ENCODE data around the gene CLEC20A. TPM values are rescaled to one million over a fixed set of nuclear protein-coding genes. Genes with fewer than 3 reads are reported as not detected.

The CLEC20A gene
- polyA plus RNA-seq, 3 donors, result not detected

DNA sequence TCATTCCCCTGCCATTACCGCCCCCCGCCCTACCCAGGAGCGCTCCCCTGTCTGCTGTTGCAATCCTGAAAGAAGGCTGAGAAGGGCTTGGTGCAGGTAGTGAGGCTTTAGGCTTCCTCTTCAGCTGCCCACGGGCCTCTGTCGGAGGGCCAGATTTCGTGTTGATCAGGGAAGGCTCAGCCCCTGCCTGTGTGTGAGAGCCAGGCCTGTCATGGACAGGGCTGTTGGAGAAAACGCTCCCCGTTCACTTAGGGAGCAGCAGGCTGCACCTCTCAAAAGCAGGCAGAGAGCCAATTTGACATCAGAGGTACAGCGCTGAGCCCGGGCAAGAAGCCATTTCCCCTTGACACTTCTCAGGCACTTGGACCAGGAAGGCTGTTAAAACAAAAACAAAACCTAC is 35.1 kb upstream of the CLEC20A start:
- H3K4me3 ChIP-seq (replicated peaks in 1 of 3; ENCODE audit: low read depth in 2 of 3, low read length in 3 of 3), result no peak overlapping the region

DNA sequence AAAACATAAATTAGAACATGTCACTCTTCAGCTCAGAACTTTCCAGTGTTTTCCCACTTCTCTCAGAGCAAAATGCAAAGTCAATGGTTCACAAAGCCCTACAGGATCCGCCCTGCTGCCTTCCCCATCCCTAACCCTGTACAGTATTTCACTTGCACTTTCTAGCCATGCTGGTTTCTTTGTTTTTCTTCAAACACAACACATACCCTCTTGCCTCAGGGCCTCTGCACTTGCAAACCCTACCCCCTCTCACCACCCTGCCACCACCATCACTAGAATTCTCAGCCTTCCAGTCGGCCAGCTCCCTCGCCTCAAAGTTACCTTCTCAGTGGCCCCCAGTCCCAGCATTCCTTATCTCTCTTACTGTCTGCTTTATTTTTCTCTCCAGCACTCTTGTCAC is 33.7 kb upstream of the CLEC20A start:
- Histone ChIP-seq H3K4me2 (replicated peaks; ENCODE audit: extremely low read depth, low read length, poor library complexity, severe bottlenecking) (no peak overlapping the region), H3K27ac (ENCODE audit: low read depth in 1 of 2, low read length in 2 of 2) (no peak overlapping the region), H3K27me3 (ENCODE audit: control insufficient read depth in 2 of 2, insufficient read depth in 2 of 2, low read length in 2 of 2) (no peaks in the 10 kb centered on the region), H3K9me3 (replicated peaks in 1 of 2; ENCODE audit: control insufficient read depth in 1 of 2, insufficient read depth in 1 of 2, low read length in 2 of 2) (no peaks in the 10 kb centered on the region), H4K20me1 (ENCODE audit: insufficient read depth, low read length) (no peaks in the 10 kb centered on the region), H3K4me3 (replicated peaks in 1 of 3; ENCODE audit: low read depth in 2 of 3, low read length in 3 of 3) (no peak overlapping the region), H3K36me3 (replicated peaks in 1 of 2; ENCODE audit: control insufficient read depth in 1 of 2, insufficient read depth in 2 of 2, low read length in 2 of 2) (no peaks in the 10 kb centered on the region), H3K4me1 (ENCODE audit: control insufficient read depth in 1 of 2, insufficient read depth in 2 of 2, low read length in 2 of 2) (peaks cover 0 to 3% of the 10 kb centered on the region in 2 donors), H3K9ac (ENCODE audit: insufficient read depth, low read length, poor library complexity, severe bottlenecking) (no peak overlapping the region), H3K79me2 (ENCODE audit: insufficient read depth, low read length) (no peaks in the 10 kb centered on the region), H2AFZ (ENCODE audit: insufficient read depth, low read depth, low read length, poor library complexity, severe bottlenecking) (no peak overlapping the region)
- DNase-seq, result no peak
- TF ChIP-seq, protein P1, sequence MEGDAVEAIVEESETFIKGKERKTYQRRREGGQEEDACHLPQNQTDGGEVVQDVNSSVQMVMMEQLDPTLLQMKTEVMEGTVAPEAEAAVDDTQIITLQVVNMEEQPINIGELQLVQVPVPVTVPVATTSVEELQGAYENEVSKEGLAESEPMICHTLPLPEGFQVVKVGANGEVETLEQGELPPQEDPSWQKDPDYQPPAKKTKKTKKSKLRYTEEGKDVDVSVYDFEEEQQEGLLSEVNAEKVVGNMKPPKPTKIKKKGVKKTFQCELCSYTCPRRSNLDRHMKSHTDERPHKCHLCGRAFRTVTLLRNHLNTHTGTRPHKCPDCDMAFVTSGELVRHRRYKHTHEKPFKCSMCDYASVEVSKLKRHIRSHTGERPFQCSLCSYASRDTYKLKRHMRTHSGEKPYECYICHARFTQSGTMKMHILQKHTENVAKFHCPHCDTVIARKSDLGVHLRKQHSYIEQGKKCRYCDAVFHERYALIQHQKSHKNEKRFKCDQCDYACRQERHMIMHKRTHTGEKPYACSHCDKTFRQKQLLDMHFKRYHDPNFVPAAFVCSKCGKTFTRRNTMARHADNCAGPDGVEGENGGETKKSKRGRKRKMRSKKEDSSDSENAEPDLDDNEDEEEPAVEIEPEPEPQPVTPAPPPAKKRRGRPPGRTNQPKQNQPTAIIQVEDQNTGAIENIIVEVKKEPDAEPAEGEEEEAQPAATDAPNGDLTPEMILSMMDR (IDR thresholded peaks at IDR 0.05), result no peak
- no peaks in the 10 kb centered on the region for H3K36me3 Mint-ChIP-seq
- WGBS (ENCODE audit: insufficient coverage), result 100% methylated on average over 1 of the region's 3 CpGs
- peaks cover 0 to 2% (median 0%) of the 10 kb centered on the region in 7 donors for H3K9me3 Mint-ChIP-seq
- peaks cover 0 to 1% (median 0%) of the 10 kb centered on the region in 3 donors for H3K27me3 Mint-ChIP-seq (ENCODE audit: low read depth in 3 of 3)
- no peak overlapping the region for H3K27ac Mint-ChIP-seq
- H3K4me1 Mint-ChIP-seq, result peaks cover 8% of the 10 kb centered on the region
- intact Hi-C loops (cut with micrococcal nuclease), result loop anchor here in 1 of 2 donors (5.0 to 10.0 kb wide), 2 partner anchors 472 to 844 kb away; no protein-coding TSS in a partner anchor
- no peak overlapping the region for H3K4me3 Mint-ChIP-seq

More for the DNA sequence above, 35.1 kb upstream of the CLEC20A start:
- no peaks in the 10 kb centered on the region for H4K20me1 ChIP-seq (ENCODE audit: insufficient read depth, low read length)
- H3K9ac ChIP-seq (ENCODE audit: insufficient read depth, low read length, poor library complexity, severe bottlenecking), result peak overlapping the region; percentile 0
- H3K4me3 Mint-ChIP-seq, result peak overlapping the region in 1 of 2 donors; percentile 31
- intact Hi-C loops (cut with micrococcal nuclease), result loop anchor here in 1 of 2 donors (5.0 to 10.0 kb wide), 2 partner anchors 470 to 843 kb away; no protein-coding TSS in a partner anchor
- H2AFZ ChIP-seq (ENCODE audit: insufficient read depth, low read depth, low read length, poor library complexity, severe bottlenecking), result peak overlapping the region; percentile 61
- H3K27me3 ChIP-seq (ENCODE audit: control insufficient read depth in 2 of 2, insufficient read depth in 2 of 2, low read length in 2 of 2), result no peaks in the 10 kb centered on the region
- no peak overlapping the region for H3K27ac ChIP-seq (ENCODE audit: low read depth in 1 of 2, low read length in 2 of 2)
- H3K36me3 ChIP-seq (replicated peaks in 1 of 2; ENCODE audit: control insufficient read depth in 1 of 2, insufficient read depth in 2 of 2, low read length in 2 of 2), result no peaks in the 10 kb centered on the region
- H3K9me3 ChIP-seq (replicated peaks in 1 of 2; ENCODE audit: control insufficient read depth in 1 of 2, insufficient read depth in 1 of 2, low read length in 2 of 2), result no peaks in the 10 kb centered on the region
- TF ChIP-seq, protein P1 (IDR thresholded peaks at IDR 0.05), result no peak
- H3K4me1 Mint-ChIP-seq, result peaks cover 8% of the 10 kb centered on the region
- peak overlapping the region; percentile 6 for H3K4me2 ChIP-seq (replicated peaks; ENCODE audit: extremely low read depth, low read length, poor library complexity, severe bottlenecking)
- DNase-seq, result no peak
- H3K27me3 Mint-ChIP-seq (ENCODE audit: low read depth in 3 of 3), result peaks cover 0 to 1% (median 0%) of the 10 kb centered on the region in 3 donors
- peaks cover 0 to 3% of the 10 kb centered on the region in 2 donors for H3K4me1 ChIP-seq (ENCODE audit: control insufficient read depth in 1 of 2, insufficient read depth in 2 of 2, low read length in 2 of 2)
- H3K9me3 Mint-ChIP-seq, result peaks cover 0 to 2% (median 0%) of the 10 kb centered on the region in 7 donors
- H3K27ac Mint-ChIP-seq, result peak overlapping the region in 1 of 7 donors; percentile 31
- H3K36me3 Mint-ChIP-seq, result no peaks in the 10 kb centered on the region
- H3K79me2 ChIP-seq (ENCODE audit: insufficient read depth, low read length), result no peaks in the 10 kb centered on the region
- 51% methylated on average over 10 of the region's 10 CpGs for WGBS (ENCODE audit: insufficient coverage)

Measured in CD14-positive monocyte (primary cell).